Measurements from ENCODE around the gene AFAP1L2.

AFAP1L2 gene

DNA sequence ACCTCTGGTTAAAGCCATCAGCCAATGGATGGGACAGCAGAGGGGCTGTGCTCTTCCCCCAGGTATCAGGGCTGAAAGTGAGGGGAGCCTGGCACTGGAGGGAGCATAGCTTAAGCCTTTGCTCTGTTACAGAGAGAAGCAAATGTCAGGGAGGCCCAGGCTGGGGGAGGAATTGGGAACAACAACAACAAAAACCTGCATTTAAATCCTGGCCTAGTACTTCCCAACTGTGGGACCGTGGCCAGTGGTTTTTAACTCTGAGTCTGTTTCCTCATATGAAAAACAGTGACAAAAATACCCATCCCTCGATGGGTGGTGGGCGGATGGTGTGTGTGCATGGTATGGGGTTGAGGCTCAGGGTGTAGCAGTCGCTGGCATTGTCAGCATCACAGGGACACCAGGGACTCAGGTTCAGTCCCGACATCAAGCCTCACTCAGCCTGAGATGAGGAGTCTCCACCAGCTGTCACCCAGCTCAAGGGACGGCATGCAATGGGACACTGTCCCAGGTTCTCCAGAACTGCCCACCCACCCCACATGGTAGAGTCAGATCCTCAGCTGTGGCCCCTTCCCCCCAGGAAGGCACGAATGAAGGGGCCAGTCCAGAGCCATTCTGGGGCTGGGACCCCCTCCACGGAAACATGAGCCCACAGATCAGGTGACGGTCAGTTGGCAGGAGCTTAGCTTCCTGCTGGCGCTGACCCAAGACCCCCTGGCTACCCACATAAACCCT, 74.5 kb downstream of the AFAP1L2 start:
- TF ChIP-seq, protein P1, sequence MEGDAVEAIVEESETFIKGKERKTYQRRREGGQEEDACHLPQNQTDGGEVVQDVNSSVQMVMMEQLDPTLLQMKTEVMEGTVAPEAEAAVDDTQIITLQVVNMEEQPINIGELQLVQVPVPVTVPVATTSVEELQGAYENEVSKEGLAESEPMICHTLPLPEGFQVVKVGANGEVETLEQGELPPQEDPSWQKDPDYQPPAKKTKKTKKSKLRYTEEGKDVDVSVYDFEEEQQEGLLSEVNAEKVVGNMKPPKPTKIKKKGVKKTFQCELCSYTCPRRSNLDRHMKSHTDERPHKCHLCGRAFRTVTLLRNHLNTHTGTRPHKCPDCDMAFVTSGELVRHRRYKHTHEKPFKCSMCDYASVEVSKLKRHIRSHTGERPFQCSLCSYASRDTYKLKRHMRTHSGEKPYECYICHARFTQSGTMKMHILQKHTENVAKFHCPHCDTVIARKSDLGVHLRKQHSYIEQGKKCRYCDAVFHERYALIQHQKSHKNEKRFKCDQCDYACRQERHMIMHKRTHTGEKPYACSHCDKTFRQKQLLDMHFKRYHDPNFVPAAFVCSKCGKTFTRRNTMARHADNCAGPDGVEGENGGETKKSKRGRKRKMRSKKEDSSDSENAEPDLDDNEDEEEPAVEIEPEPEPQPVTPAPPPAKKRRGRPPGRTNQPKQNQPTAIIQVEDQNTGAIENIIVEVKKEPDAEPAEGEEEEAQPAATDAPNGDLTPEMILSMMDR (IDR thresholded peaks at IDR 0.05; ENCODE audit: low read depth, low read length, missing control alignments) = no peak

DNA sequence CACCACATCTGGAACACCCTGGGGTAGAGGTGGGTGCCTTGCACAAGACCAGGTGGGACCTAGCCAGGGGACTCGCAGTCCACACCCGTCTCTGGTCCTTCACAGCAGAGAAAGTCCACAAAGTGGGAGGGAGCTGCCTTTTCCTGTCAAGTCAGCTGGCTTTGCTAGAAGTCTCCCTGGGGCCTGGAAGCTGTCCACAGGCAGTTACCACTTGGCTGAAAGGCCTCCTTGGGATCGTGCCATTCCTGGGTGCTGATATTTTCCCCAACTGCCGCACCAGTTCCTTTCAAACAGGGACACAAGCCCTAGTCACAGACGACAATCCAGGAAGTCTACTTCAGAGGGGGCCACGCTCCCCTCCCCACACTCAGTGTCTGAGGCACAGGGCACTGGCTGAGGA, 75.4 kb downstream of the AFAP1L2 start:
- TF ChIP-seq, protein P1 (IDR thresholded peaks at IDR 0.05; ENCODE audit: low read depth, low read length, missing control alignments) = no peak
- no peak overlapping the region for H3K4me3 ChIP-seq (ENCODE audit: low read depth, low read length)
- no peak for DNase-seq (ENCODE audit: low read depth)

More for the DNA sequence above, 74.5 kb downstream of the AFAP1L2 start:
- no peak for DNase-seq (ENCODE audit: low read depth)
- H3K4me3 ChIP-seq (ENCODE audit: low read depth, low read length) = no peak overlapping the region

DNA sequence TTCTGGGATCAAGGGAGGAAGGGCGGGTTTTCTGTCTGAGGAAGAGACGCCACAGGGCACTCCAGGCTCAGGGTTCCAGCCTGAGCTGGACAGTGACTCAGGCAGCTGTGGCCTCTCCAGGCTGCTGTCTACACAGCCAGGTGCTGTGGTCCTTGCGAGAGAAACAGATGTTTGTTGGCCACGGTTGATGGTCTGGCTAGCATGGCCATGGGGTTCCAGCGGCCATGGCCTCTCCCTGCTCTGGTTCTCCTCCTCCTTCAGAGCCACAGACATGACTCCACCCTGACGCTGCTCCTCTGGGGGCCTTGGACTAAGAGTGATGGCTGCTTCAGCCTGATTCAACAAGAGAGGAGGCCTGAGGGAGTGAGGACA, 75.9 kb downstream of the AFAP1L2 start:
- TF ChIP-seq, protein P1 (IDR thresholded peaks at IDR 0.05; ENCODE audit: low read depth, low read length, missing control alignments) = no peak
- no peak overlapping the region for H3K4me3 ChIP-seq (ENCODE audit: low read depth, low read length)
- DNase-seq (ENCODE audit: low read depth) = no peak

DNA sequence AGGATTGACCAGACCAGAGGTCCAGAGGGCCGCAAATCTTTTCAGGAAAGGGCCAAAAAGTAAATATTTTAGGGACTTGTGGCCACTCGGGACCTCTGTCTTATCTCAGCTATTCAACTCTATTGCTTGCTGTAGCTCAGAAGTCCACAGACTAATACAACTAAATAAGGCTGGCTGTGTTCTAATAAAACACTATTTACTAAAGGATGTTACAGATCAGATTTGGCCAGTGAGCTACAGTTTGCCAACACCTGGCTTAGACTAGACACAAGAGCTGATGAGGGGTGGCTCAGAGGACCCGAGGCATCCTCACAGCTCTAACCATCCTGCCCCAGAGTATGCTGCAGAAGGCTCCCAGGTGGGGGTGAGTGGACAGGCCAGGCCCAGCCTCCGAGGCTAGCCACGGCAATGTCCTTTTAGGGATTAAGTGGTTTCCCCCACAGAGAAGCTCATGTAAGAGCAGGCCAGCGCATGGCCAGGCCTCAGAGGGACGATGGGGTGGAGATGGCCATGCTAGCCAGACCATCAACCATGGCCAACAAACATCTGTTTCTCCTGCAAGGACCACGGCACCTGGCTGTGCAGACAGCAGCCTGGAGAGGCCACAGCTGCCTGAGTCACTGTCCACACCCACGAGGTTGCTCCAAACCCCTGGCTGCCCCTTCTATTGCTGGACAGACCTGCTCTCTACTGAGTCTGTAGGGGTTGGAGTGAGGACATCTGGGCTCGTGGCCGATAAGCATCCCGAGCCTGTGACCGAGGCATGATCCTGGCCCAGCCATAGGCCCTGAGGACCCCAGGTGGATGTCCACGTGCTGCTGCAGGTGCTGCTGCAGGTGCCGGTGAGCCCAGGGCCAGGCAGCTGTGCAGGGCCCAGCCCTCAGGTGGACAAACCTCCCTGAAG, 76.5 kb downstream of the AFAP1L2 start:
- TF ChIP-seq, protein P1 (IDR thresholded peaks at IDR 0.05; ENCODE audit: low read depth, low read length, missing control alignments) = no peak
- no peak for DNase-seq (ENCODE audit: low read depth)
- H3K4me3 ChIP-seq (ENCODE audit: low read depth, low read length) = no peak overlapping the region

DNA sequence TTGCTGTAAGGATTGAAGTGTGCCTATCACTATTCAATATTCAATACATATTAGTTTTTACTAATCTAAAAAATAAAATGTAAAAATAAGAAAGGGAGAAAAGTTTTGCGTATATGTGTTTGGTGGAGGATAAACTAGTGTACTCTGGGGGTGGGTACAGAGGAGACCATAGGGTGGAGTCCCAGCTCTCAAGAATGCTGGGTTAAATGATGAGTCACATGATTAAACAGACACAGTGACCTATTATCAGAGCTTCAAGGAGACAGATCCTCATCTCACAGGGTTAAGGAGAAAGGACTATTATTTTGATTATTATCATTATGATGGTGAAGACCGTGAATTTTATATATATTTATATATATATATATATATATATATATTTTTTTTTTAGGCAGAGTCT, 77.5 kb downstream of the AFAP1L2 start:
- TF ChIP-seq, protein P1 (IDR thresholded peaks at IDR 0.05; ENCODE audit: low read depth, low read length, missing control alignments) = no peak
- DNase-seq (ENCODE audit: low read depth) = no peak
- H3K4me3 ChIP-seq (ENCODE audit: low read depth, low read length) = no peak overlapping the region

DNA sequence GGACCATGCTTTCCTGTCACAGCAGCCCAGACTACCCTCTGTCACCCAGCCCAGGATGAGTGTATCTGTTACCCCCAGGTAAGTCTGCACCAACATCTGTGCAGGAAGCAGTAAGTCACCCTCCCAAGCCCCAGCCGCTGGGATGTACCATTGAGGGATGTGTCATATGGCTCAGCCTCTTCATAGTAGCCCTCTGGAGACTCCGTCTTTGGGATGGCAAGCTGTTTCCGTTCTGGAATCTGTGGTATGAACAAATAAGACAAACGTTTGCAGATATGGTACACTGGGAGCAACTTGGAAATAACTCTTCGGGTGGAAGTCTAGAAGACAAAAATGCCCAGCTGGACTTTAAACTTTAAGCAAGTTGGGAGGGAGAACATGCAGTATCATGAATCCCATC, 81.3 kb downstream of the AFAP1L2 start:
- H3K4me3 ChIP-seq (ENCODE audit: low read depth, low read length) = no peak overlapping the region
- TF ChIP-seq, protein P1 (IDR thresholded peaks at IDR 0.05; ENCODE audit: low read depth, low read length, missing control alignments) = no peak
- DNase-seq (ENCODE audit: low read depth) = no peak

Measured in GM12864 (cell line).